ENCODE results near the gene PRDM10.
A peak's percentile ranks its signal among the peaks of the same experiment; 100 is the strongest.

PRDM10 gene

GRCh38 chr11:129944696-129945095 is 57.9 kb downstream of the PRDM10 start:
- H3K27ac ChIP-seq (ENCODE audit: low read depth, low read length): no peak overlapping the region
- H3K4me1 ChIP-seq (ENCODE audit: control insufficient read depth, insufficient read depth, low read length): peaks cover 5% of the 10 kb centered on the region; the same call in 1 of the 2 replicates
- no peak overlapping the region for H3K4me3 ChIP-seq (ENCODE audit: low read depth, low read length)
- H3K9ac ChIP-seq (ENCODE audit: low read depth, low read length): no peak overlapping the region
- H3K27me3 ChIP-seq (ENCODE audit: control insufficient read depth, insufficient read depth, low read length): no peaks in the 10 kb centered on the region
- no peaks in the 10 kb centered on the region for H3K9me3 ChIP-seq (ENCODE audit: control insufficient read depth, insufficient read depth, low read length)
- peaks cover 37% of the 10 kb centered on the region for H3K36me3 ChIP-seq (ENCODE audit: control insufficient read depth, insufficient read depth, low read length)

- H3K4me3 ChIP-seq (ENCODE audit: low read depth, low read length): no peak overlapping the region
- peaks cover 9% of the 10 kb centered on the region; the same call in 1 of the 2 replicates for H3K4me1 ChIP-seq (ENCODE audit: control insufficient read depth, insufficient read depth, low read length)
Observed at GRCh38 chr11:129943036-129943435, 59.6 kb downstream of the PRDM10 start.

GRCh38 chr11:129939510-129939909 is 63.1 kb downstream of the PRDM10 start:
- Histone ChIP-seq H3K4me1 (ENCODE audit: control insufficient read depth, insufficient read depth, low read length) (peaks cover 19% of the 10 kb centered on the region), H3K9me3 (ENCODE audit: control insufficient read depth, insufficient read depth, low read length) (no peaks in the 10 kb centered on the region), H3K27me3 (ENCODE audit: control insufficient read depth, insufficient read depth, low read length) (no peaks in the 10 kb centered on the region), H3K36me3 (ENCODE audit: control insufficient read depth, insufficient read depth, low read length) (peaks cover 30% of the 10 kb centered on the region), H3K9ac (ENCODE audit: low read depth, low read length) (no peak overlapping the region), H3K27ac (ENCODE audit: low read depth, low read length) (no peak overlapping the region), H3K4me3 (ENCODE audit: low read depth, low read length) (no peak overlapping the region)

More at GRCh38 chr11:129943036-129943435, 59.6 kb downstream of the PRDM10 start:
- Histone ChIP-seq H3K36me3 (ENCODE audit: control insufficient read depth, insufficient read depth, low read length) (peaks cover 40% of the 10 kb centered on the region), H3K9ac (ENCODE audit: low read depth, low read length) (no peak overlapping the region), H3K27me3 (ENCODE audit: control insufficient read depth, insufficient read depth, low read length) (no peaks in the 10 kb centered on the region), H3K27ac (ENCODE audit: low read depth, low read length) (no peak overlapping the region), H3K9me3 (ENCODE audit: control insufficient read depth, insufficient read depth, low read length) (no peaks in the 10 kb centered on the region)

- Histone ChIP-seq H3K9me3 (ENCODE audit: control insufficient read depth, insufficient read depth, low read length) (no peaks in the 10 kb centered on the region), H3K27me3 (ENCODE audit: control insufficient read depth, insufficient read depth, low read length) (no peaks in the 10 kb centered on the region), H3K4me1 (ENCODE audit: control insufficient read depth, insufficient read depth, low read length) (peaks cover 19% of the 10 kb centered on the region), H3K36me3 (ENCODE audit: control insufficient read depth, insufficient read depth, low read length) (peaks cover 29% of the 10 kb centered on the region), H3K9ac (ENCODE audit: low read depth, low read length) (no peak overlapping the region), H3K4me3 (ENCODE audit: low read depth, low read length) (no peak overlapping the region), H3K27ac (ENCODE audit: low read depth, low read length) (no peak overlapping the region)
Observed at GRCh38 chr11:129938764-129939163, 63.9 kb downstream of the PRDM10 start.

GRCh38 chr11:129937592-129938238 is 64.9 kb downstream of the PRDM10 start:
- Histone ChIP-seq H3K4me3 (ENCODE audit: low read depth, low read length) (no peak overlapping the region), H3K27ac (ENCODE audit: low read depth, low read length) (peak overlapping the region; percentile 32), H3K9me3 (ENCODE audit: control insufficient read depth, insufficient read depth, low read length) (no peaks in the 10 kb centered on the region), H3K27me3 (ENCODE audit: control insufficient read depth, insufficient read depth, low read length) (no peaks in the 10 kb centered on the region), H3K36me3 (ENCODE audit: control insufficient read depth, insufficient read depth, low read length) (peaks cover 25% of the 10 kb centered on the region), H3K9ac (ENCODE audit: low read depth, low read length) (no peak overlapping the region), H3K4me1 (ENCODE audit: control insufficient read depth, insufficient read depth, low read length) (peaks cover 19% of the 10 kb centered on the region)

GRCh38 chr11:129935723-129936122 is 66.9 kb downstream of the PRDM10 start:
- peak overlapping the region; percentile 24; the same call in 1 of the 2 replicates for H3K4me3 ChIP-seq (ENCODE audit: low read depth, low read length)
- peaks cover 15% of the 10 kb centered on the region for H3K36me3 ChIP-seq (ENCODE audit: control insufficient read depth, insufficient read depth, low read length)
- H3K9ac ChIP-seq (ENCODE audit: low read depth, low read length): 0 out of 2 replicates have a peak overlapping the region, but pooled peaks have one; percentile 22
- peaks cover 19% of the 10 kb centered on the region for H3K4me1 ChIP-seq (ENCODE audit: control insufficient read depth, insufficient read depth, low read length)
- H3K27me3 ChIP-seq (ENCODE audit: control insufficient read depth, insufficient read depth, low read length): no peaks in the 10 kb centered on the region
- no peaks in the 10 kb centered on the region for H3K9me3 ChIP-seq (ENCODE audit: control insufficient read depth, insufficient read depth, low read length)
- peak overlapping the region; percentile 43 for H3K27ac ChIP-seq (ENCODE audit: low read depth, low read length)

- Histone ChIP-seq H3K36me3 (ENCODE audit: control insufficient read depth, insufficient read depth, low read length) (peaks cover 28% of the 10 kb centered on the region), H3K9ac (ENCODE audit: low read depth, low read length) (no peak overlapping the region), H3K4me3 (ENCODE audit: low read depth, low read length) (no peak overlapping the region), H3K27ac (ENCODE audit: low read depth, low read length) (no peak overlapping the region), H3K4me1 (ENCODE audit: control insufficient read depth, insufficient read depth, low read length) (peaks cover 19% of the 10 kb centered on the region), H3K27me3 (ENCODE audit: control insufficient read depth, insufficient read depth, low read length) (no peaks in the 10 kb centered on the region), H3K9me3 (ENCODE audit: control insufficient read depth, insufficient read depth, low read length) (no peaks in the 10 kb centered on the region)
Observed at GRCh38 chr11:129933891-129934290, 68.7 kb downstream of the PRDM10 start.

- Histone ChIP-seq H3K36me3 (ENCODE audit: control insufficient read depth, insufficient read depth, low read length) (peaks cover 32% of the 10 kb centered on the region), H3K9me3 (ENCODE audit: control insufficient read depth, insufficient read depth, low read length) (no peaks in the 10 kb centered on the region), H3K4me1 (ENCODE audit: control insufficient read depth, insufficient read depth, low read length) (peaks cover 17% of the 10 kb centered on the region), H3K27me3 (ENCODE audit: control insufficient read depth, insufficient read depth, low read length) (no peaks in the 10 kb centered on the region), H3K4me3 (ENCODE audit: low read depth, low read length) (no peak overlapping the region), H3K27ac (ENCODE audit: low read depth, low read length) (no peak overlapping the region), H3K9ac (ENCODE audit: low read depth, low read length) (no peak overlapping the region)
Observed at GRCh38 chr11:129933262-129933661, 69.4 kb downstream of the PRDM10 start.

- Histone ChIP-seq H3K9ac (ENCODE audit: low read depth, low read length) (no peak overlapping the region), H3K36me3 (ENCODE audit: control insufficient read depth, insufficient read depth, low read length) (peaks cover 34% of the 10 kb centered on the region), H3K9me3 (ENCODE audit: control insufficient read depth, insufficient read depth, low read length) (no peaks in the 10 kb centered on the region), H3K27me3 (ENCODE audit: control insufficient read depth, insufficient read depth, low read length) (no peaks in the 10 kb centered on the region), H3K4me1 (ENCODE audit: control insufficient read depth, insufficient read depth, low read length) (peaks cover 10% of the 10 kb centered on the region), H3K27ac (ENCODE audit: low read depth, low read length) (no peak overlapping the region), H3K4me3 (ENCODE audit: low read depth, low read length) (no peak overlapping the region)
Observed at GRCh38 chr11:129932381-129933067, 70.1 kb downstream of the PRDM10 start.

- no peak overlapping the region for H3K27ac ChIP-seq (ENCODE audit: low read depth, low read length)
- no peak overlapping the region for H3K4me3 ChIP-seq (ENCODE audit: low read depth, low read length)
Observed at GRCh38 chr11:129930743-129931142, 71.9 kb downstream of the PRDM10 start.

GRCh38 chr11:129930296-129930695 is 72.3 kb downstream of the PRDM10 start:
- Histone ChIP-seq H3K36me3 (ENCODE audit: control insufficient read depth, insufficient read depth, low read length) (peaks cover 40% of the 10 kb centered on the region), H3K4me1 (ENCODE audit: control insufficient read depth, insufficient read depth, low read length) (peaks cover 7% of the 10 kb centered on the region), H3K27ac (ENCODE audit: low read depth, low read length) (no peak overlapping the region), H3K9me3 (ENCODE audit: control insufficient read depth, insufficient read depth, low read length) (no peaks in the 10 kb centered on the region), H3K9ac (ENCODE audit: low read depth, low read length) (no peak overlapping the region), H3K4me3 (ENCODE audit: low read depth, low read length) (no peak overlapping the region), H3K27me3 (ENCODE audit: control insufficient read depth, insufficient read depth, low read length) (no peaks in the 10 kb centered on the region)

More at GRCh38 chr11:129930743-129931142, 71.9 kb downstream of the PRDM10 start:
- Histone ChIP-seq H3K9ac (ENCODE audit: low read depth, low read length) (no peak overlapping the region), H3K36me3 (ENCODE audit: control insufficient read depth, insufficient read depth, low read length) (peaks cover 40% of the 10 kb centered on the region), H3K4me1 (ENCODE audit: control insufficient read depth, insufficient read depth, low read length) (peaks cover 11% of the 10 kb centered on the region), H3K9me3 (ENCODE audit: control insufficient read depth, insufficient read depth, low read length) (no peaks in the 10 kb centered on the region), H3K27me3 (ENCODE audit: control insufficient read depth, insufficient read depth, low read length) (no peaks in the 10 kb centered on the region)

Measured in HUES48 (cell line).